AML-193 (cell line): ENCODE data around the gene WASF3.

Experiments used
- DNase-seq, 2 experiments: peaks; one replicate each; lab custom pipeline; 2025; lab: John Stamatoyannopoulos, UW

WASF3 gene

DNA sequence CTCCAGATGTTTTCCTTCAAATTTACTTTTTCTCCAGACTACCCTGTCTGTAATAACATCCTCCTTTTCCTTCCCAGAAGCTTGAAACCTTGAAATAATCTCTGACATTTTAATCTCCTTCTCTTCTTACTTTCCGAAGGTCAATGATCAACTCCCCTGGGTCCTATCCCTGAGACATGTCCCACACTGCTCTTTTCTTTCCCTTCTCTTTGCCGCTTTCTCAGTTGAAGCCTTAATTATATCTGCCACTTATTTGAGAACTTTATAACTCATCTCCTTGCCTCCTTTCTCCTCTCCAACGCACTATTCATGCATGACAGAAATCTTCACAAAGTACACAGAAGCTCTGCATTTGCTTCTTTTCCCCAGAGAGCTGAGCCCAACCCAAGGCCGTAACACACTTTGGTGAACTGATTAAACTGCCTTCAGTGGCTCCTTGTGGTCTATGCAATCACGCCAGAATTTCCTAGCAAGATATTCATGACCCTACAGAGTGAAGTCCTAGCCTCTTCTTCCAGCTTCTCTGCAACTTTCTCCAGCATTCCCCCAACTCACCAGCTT is 9.2 kb upstream of the WASF3 start:
- DNase-seq, result no peak

DNA sequence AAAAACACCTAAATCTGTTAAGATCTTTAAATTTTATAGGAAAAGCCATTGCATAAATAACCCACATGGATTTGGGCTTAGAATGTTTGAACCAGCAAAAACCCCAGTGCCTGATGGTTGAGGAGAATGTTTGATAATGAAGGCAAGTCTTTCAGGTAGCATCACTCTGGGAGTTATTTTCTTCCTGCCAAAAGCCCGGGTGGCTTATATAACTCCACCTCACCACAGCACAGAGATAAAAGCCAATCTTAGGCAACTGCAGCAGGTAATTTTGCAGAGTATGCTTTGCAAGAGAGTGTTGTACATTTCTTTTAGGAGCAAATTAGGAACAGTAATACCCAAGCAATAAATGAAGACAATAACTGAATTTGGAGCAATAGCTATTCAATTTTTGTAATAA is 7.8 kb upstream of the WASF3 start:
- no peak for DNase-seq

DNA sequence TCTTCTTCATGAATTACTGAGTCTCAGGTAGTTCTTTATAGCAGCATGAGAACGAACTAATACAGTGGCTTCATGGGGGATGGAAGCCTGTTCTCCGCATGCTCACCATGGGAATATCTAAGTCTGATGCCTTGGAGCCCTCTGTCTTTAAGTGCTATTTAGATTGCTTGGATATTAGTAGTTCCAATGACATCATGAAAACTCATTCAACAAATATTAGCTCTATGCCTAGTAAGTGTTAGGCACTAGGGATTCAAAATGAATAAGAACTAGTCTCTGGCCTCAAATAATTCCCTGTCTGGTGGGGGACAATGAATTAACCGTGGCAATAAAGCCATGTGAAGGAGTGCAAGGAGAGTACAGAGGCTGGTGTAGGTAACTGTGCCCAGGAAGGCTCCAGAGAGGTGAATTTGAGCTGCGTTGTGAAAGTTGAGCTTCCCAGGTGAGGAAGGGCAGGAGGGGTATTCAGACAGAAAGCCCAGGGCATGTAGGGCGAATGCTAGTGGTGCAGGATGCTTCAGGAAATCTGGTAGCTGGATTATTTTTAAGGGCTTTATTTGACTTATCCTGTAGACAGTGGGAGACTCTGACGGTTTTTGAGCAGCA is 6.1 kb upstream of the WASF3 start:
- DNase-seq, result no peak

DNA sequence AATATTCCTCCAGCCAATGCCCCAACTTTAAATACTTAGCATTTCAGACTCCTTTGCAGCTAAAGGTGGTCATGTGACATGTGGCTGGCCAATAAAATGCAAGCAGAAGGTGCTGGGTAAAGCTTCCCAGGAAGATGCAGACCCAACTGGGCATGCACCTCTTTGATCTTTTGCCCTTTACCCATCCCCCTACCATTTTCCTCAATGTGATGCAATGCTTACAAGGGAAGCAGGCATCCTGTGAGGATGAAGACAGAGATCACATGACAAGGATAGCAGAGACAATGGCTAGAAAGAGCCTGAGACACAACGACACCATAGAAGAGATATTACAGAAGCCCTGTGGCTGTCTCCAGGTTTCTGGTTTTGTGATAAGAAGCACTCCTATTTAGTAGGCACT is 2.1 kb upstream of the WASF3 start:
- no peak for DNase-seq

DNA sequence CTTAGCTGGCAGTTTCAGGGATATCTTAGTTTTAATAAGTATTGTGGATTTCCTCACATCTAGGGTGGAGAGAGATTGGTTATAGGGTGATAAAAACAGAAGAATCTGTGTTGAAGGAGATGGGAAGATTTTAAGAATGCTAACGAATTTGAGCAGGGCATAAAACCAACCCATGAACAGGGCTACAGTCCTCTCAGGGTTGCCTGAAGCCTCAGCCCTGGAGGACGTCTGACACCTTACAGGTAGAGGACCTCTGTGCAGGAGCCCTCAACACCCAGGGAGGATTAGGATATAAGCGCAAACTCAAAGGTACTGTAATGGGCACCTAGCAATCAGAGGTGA is 461 bp upstream of the WASF3 start:
- DNase-seq, result no peak

DNA sequence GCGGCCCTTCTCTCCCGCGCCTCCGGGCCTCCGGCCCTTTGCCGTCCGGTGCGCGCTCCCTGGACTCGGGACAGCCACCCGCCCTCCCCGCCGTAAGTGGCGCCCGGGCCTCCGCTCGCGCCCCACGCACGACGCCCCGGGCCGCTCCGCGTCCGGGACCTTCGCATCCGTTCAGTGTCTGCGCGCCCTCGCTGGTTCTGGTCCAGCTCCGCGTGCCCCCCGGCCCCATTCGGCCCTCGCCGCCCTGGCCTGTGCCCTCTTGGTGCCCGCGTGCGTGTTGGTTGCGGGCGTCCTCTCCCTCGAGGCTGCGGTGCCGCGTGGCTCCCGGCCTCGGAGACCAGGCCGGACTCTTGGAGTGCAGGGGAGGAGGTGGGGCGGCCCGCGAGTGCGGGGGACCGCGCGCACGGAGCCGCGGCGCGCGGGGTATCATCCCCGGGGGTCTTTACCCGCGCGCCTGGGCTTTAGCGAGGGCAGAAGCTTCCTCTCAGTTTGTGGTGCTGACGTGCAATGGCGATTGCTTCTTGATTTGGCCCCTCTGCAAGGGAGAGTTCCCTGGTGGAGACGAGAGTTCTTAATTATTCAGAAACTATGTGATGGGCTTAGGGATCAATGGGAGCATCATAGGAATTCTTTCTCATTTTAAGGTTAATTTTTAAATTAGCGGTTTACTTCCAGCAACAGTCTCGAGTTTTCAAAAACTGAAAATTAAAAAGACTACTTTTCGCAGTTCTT is 757 bp downstream of the WASF3 start:
- no peak for DNase-seq

DNA sequence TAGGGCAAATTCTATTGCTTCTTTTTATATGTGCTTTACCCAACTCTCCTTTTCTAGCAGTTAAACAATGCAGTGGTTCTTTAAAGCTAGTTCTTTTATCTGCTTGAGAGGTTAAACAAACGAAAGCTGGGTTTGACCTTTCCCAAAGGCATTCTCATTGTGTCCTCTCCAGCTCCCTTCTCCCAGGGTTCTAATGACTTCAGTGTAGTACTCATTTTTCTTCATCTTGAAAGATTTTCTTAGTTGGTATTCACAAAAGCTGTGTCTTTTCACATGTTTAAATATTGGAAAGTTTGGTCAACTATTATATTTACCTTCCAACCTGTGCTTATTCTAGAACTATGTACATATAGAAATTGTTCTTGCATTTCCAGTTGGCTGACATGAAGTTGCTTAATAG is 1.5 kb downstream of the WASF3 start:
- DNase-seq, result no peak

DNA sequence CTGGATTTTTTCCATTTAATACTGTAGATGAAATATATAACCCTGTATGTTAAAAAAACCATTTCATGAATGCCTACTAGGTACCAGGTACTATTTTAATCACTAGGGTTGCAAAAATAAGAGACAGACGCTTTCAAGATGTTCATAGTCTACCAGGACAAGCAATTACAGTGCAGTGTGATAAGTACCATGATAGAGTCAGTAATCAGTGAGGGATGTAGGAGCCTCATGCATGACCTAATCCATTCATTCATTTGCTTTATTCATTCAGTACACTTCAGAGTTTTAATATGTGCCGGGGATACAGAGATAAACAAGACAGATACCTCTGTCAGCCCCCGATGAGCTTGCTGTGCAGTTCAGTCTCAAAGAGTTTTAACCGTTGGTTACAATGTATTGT is 3.0 kb downstream of the WASF3 start:
- DNase-seq, result no peak

DNA sequence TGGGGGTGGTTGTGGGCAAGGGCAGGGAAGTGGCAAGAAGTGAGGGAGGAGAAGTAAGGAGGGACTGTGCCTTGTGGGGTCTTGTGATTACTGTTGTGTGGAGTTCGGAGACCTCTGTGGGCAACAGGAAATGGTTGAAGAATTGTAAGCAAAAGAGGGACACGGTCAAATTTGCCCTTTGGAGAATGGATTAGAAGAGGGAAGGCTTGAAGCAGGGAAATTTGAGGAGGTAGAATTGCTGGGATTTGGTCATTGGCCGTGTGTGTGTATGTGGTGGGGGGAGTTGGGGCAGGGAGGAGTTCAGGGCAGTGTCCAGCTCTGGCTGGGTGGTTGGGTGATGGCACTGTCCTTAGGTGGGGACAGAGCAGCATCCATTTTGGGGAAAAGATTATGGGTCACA is 3.6 kb downstream of the WASF3 start:
- no peak for DNase-seq

DNA sequence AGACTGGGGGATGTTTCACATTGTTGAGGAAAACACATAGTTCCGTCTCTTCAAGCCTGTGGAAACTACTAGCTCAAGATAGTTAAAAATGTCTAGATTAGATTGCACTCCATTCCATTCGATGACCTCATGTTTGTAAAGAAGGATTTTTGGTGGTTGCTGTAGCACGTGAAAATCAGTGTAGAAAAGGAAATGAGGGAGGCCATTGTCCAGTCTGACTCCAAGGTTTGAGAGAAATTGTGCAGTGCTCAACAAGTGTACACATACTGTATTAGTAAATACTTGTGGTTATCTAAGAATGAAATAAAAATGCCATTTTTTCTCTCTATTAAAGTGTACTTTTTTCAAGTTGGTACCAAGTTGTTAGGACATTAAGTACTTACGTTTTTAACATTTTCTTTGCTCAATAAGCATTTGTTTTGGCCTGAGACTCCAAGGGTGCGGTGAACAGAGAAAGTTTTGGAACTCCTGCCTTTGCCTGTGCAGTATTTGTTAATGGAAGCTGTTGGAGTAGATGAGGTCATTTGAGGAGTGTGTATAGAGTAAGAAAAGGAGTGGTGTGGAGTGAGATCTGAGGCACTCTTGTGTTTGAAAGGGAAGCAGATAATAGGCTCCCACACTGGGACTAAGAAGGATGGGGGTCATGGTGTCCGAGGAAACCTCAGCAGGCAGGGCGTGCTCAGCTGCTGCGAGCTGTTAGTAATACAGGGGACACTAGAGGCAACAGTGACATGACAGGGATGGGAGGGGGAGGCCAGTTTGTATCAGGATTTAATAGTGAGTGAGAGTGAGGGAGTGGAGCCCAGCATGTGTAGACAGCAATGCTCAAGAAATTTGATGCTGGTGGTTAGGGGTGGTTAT is 4.4 kb downstream of the WASF3 start:
- no peak for DNase-seq

DNA sequence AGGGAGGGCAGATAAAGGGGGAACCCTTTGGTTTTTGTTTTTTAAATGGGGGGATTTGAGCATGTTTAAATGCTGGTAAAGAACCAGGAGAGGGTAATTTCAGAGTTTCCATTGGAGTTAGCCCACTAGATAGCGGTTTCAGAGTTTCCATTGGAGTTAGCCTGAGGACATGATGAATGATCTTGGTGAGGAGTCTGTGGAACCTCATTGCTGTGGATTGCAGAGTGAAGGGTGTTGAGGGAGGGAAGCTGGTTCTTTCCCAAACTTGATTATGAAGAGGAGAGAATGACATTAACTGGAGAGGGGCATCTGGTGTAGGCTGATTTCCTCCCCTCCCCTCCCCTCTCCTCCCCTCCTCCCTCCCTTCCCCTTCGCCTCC is 5.0 kb downstream of the WASF3 start:
- no peak for DNase-seq

DNA sequence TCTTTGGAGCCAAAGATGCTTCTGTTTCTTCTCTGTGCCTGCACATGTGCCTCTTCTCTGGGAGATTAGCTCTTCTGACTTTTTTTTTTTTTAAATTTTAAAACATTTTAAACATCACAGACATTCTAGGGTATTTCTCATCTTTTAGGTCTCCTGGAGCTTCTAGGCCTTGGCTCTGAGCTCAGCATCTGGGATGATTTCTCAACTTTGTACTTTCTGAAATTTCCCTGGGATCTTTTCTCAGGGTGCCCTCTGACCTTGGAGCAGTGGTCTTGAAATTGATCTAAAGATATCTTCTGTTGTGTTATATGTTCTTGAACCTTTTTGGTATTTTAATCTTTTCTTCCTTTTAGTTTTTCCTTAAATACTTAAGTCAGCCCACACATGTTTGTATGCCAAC is 6.2 kb downstream of the WASF3 start:
- no peak for DNase-seq

DNA sequence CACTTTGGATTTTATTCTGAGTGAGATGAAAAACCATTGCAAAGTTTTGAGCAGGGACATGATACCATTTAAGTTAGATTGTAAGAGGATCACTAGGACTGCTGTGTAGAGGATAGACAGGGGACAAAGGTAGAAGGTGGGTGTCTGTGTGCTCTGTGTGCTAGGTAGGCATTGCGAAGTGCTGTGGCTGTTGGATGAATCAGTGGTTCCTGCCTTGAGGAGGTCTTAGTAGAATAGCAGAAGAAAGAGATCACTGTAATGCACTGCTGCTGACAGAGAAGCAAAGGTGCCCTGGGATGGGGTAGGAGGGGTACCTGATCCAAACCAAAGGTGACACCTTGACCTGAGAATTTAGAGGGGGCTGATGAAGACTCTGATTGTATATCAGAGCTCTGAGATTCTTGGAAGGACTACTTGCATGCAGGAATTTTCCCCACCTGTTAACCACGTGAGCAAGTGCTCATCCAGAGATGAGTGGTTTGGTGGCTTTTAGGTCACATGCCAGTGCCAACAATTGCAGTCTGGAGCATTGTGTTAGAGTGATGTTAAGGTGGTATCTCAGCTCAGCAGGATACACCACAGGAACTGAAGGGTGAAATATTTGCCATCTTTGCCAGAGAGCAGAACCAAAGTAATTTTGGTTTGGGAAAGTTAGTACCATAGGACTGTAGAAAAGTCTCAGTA is 10.8 kb downstream of the WASF3 start:
- no peak for DNase-seq

DNA sequence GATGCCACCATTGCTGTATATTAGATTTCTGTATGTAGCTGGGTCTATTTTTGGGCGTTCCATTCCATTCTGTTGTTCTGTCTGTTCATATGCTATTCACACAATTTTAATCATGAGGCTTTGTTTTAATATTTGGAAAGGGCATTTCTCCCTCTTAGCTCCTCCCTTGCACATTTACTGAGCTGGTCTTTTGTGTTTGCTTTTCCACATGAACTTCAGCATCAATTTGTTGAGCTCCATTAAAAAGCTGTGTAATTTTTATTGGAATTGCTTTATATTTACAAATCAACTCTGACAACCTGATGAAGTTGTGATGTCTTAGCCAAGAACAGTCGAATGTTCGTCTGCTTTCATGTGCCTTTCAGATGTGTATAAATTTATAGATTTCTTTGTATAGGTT is 14.0 kb downstream of the WASF3 start:
- DNase-seq, result no peak

DNA sequence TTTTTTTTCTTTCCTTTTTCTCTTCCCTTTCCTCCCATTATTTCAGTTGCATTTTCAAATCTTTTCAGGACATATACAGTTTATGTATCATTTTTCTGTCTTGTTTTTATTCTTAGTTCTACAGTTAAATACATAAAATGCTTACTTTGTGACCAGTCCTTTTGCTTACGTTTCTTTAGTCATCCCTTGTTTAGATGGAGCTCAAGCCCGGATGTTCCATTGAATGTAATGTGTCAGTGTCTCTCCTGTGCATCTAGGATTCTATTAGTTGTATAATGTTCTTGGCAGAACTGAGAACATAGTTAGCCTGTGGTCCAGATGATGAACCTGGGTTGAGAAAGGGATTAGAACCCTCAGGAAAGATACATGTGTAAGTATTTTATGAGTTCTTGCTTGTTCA is 17.8 kb downstream of the WASF3 start:
- DNase-seq, result no peak

DNA sequence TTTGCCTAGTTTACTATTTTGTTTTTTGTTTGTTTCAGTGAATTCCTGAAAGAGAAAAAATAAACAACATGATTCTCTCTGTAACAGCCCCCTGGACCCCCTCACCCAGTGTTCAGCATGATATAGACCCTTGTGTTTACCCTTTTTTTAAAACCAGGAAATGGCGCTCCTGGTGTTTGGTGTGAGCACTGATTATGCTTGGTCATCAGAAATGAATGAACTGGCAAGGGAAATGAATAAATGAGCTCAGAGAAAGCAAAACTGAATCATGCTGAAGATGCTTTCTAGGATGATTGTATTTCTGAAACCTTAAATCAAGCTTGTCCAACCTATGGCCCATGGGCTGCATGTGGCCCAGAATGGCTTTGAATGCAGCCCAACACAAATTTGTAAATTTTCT is 22.1 kb downstream of the WASF3 start:
- no peak for DNase-seq

DNA sequence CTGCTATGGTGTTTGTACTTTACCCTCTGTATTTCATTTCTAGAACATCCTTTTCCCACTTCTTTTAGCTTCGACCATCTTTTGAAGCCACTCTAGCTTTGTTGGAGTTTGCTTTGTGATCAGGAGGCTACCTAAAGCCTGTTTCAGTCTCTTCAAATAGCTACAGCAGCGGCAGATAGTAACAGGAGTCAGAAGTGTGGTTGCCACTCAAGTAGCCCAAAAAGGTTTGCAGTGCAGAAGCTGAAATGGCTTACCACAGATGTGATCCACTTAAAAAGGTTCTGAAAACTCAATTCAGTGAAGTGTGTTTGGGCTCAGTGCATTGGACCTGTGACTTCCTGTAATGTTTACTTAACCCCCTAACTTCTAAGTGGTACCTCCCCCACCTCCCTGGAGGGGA is 26.2 kb downstream of the WASF3 start:
- no peak for DNase-seq

DNA sequence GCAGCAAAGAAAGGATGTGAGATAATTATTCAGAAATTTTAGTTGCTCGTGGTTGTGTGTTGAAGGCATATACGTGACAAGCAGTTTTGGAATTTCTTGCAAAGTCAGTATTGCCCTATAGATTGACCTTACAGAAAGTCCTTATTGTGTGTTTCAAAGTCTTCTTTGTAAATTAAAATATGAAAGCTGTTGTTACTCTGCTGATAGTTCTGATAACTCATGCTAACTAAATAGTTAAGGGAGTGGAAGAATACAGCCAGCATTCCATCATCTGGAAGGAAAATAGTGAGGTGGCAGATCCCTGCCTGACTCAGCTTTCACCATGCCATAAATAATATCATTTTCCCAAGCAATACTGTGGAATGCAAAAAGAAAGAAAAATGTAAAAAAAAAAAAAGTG is 27.2 kb downstream of the WASF3 start:
- no peak for DNase-seq

DNA sequence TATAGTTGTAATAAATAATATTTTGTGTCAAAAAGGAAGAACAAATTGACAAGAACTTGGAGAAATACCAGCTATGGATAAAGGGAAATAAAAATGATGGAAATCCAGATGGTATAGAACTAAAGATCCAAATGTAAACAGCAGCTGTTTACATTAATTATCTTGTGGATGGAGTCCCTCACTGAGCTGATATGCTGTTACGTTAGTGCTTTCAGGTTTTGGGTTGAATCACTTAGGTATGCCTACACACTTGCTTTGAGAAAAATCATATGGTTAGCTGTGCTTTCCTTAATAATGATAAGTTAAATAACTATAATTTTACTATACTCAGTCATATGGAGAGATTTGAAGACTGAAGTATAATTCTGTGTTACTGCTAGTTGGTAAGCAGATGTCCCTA is 27.7 kb downstream of the WASF3 start:
- DNase-seq, result no peak

DNA sequence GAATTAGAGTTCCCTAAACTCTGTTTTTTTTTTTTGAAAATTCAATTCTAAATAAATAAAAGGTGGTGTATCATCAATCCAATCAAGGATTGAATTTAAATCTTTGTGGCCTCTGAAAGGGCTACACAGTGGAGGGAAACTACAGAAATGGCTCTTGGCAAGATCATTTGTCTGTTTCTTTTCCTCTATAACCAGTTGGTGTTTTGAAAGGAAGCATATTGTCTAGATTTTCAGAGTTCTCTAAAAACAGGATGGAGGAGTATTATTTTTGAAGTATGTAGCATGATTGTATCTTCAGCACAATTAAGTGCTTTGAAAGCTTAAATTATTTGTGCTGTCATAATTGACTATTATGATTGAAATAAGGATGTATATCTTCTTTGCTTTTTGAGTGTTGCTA is 29.8 kb downstream of the WASF3 start:
- DNase-seq, result no peak

DNA sequence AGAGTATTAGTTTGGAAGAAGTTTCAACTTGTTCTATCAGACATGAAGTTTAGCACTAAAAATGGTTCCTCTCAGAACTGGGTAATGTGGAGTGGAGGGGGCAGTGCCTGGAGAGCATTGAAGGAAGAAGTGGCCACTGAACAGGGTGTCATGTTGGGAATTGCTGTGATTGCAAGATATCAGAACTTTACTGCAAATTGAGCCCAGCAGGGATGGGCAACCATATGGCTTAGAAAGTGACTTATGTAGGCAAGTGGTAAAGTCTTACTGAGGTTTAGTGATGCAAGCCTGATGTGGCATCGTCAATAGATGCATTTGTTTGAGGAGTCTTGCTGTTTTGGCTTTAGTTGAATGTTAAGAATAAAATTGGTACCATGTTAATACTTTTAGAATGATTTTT is 31.7 kb downstream of the WASF3 start:
- DNase-seq, result no peak

DNA sequence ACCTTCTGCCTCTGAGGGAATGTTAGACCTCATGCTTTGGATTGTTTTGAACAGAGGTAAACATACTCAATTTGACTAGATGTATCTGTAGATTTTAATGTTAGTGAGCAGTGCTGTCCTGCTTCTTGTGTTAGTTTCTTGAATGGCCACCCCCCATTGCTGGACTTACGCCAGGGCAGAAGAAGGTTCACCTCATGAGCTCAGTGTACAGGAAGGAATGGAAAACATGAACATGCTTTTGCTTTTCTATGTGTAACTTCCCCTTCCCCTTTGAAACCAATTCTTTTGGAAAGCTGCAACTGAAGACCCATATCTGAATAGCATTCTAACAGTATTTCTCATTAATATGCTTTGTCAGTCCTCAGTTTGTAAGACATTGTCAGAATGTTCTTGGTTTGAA is 32.3 kb downstream of the WASF3 start:
- no peak for DNase-seq

DNA sequence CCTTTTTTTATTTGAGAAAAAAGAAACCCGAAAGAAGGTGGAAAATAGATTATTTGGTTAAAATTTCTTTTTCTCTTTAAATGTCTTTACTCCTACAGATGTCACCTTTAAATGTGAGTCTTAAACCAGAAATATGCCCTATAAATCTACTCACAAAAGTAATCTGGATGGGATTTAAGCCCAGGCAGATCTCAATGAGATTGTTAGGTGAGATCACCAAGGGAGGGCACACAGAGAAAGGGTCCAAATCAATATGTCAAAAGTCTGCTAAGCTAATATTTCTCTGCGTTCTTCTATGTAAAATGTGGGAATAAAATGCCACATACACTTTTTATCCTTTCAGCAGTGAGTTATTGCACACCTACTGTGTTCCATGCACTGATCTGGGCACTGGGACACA is 32.9 kb downstream of the WASF3 start:
- DNase-seq, result no peak
